Osteoblast (primary cell): ENCODE results near the gene MPST. TPM values are rescaled to one million over a fixed set of nuclear protein-coding genes. Genes with fewer than 3 reads are reported as not detected.

Experiments used
- DNase-seq: peaks from one replicate; pipeline ENCODE4 v3.0.0; 2011; ENCODE audit warnings: low spot score, mixed read lengths; ENCODE audit not compliant: insufficient read length; ENCODE audit errors: missing footprints
- H2AFZ ChIP-seq: 2 replicates; pipeline ENCODE4 v1.6.0; 2011; ENCODE audit warnings: mild to moderate bottlenecking, low read length
- H3K27ac ChIP-seq: 2 replicates; pipeline ENCODE4 v1.5.1; 2011; ENCODE audit warnings: mild to moderate bottlenecking, low read depth, low read length, moderate library complexity
- H3K27me3 ChIP-seq: 2 replicates; pipeline ENCODE4 v1.6.0; 2012; ENCODE audit warnings: mild to moderate bottlenecking, control low read depth, inconsistent platforms, low read length, moderate library complexity; ENCODE audit not compliant: insufficient read depth
- H3K36me3 ChIP-seq: 2 replicates; pipeline ENCODE4 v1.5.1; 2011; ENCODE audit warnings: mild to moderate bottlenecking, low read length, control low read depth, moderate library complexity; ENCODE audit not compliant: insufficient read depth
- H3K4me1 ChIP-seq: 2 replicates; pipeline ENCODE4 v1.5.1; 2011; ENCODE audit warnings: mild to moderate bottlenecking, low read length, control low read depth, moderate library complexity; ENCODE audit not compliant: insufficient read depth
- H3K4me2 ChIP-seq: 2 replicates; pipeline ENCODE4 v1.6.0; 2011; ENCODE audit warnings: mild to moderate bottlenecking, low read length; ENCODE audit not compliant: insufficient read depth
- H3K4me3 ChIP-seq: fragments of 200-600 bp; sonication (generic); 3 replicates; pipeline ENCODE4 v1.5.1; 2012; ENCODE audit warnings: mild to moderate bottlenecking, low read length, inconsistent platforms; ENCODE audit not compliant: insufficient read depth
- H3K79me2 ChIP-seq: 2 replicates; pipeline ENCODE4 v1.6.0; 2012; ENCODE audit warnings: mild to moderate bottlenecking, low read length, control low read depth, inconsistent platforms; ENCODE audit not compliant: insufficient read depth
- H3K9me3 ChIP-seq: 2 replicates; pipeline ENCODE4 v1.5.1; 2011; ENCODE audit warnings: low read depth, low read length, control low read depth
- H4K20me1 ChIP-seq: 2 replicates; pipeline ENCODE4 v1.6.0; 2012; ENCODE audit warnings: mild to moderate bottlenecking, low read length, control low read depth; ENCODE audit not compliant: insufficient read depth
- CTCF ChIP-seq: IDR thresholded peaks from 2 replicates; pipeline ENCODE4 v1.5.1; 2011; ENCODE audit warnings: mild to moderate bottlenecking, low read depth, low read length, moderate library complexity; ENCODE audit errors: extremely low read depth
- total RNA-seq: library from RNA; depleted of rRNA; stranded (reverse); fragments of >200 nt; gene quantifications from 2 replicates; pipeline ENCODE4 v1.2.3, GENCODE V29; 2012

The MPST gene
- total RNA-seq, 1 donor: 91.6 TPM

- peaks cover 9% of the 10 kb centered on the region for H3K36me3 ChIP-seq
- H3K4me3 ChIP-seq: no peak overlapping the region
- H4K20me1 ChIP-seq: no peaks in the 10 kb centered on the region
- no peak overlapping the region for H3K27ac ChIP-seq
- no peak overlapping the region for H3K4me2 ChIP-seq
- no peaks in the 10 kb centered on the region for H3K27me3 ChIP-seq
- no peak overlapping the region for H2AFZ ChIP-seq
- H3K9me3 ChIP-seq: no peaks in the 10 kb centered on the region
- DNase-seq: peak; percentile 56
- no peaks in the 10 kb centered on the region for H3K4me1 ChIP-seq
- no peak for TF ChIP-seq CTCF
- H3K79me2 ChIP-seq: no peaks in the 10 kb centered on the region
These were observed 39.6 kb downstream of the MPST start for GRCh38 chr22:37058917-37059701.

GRCh38 chr22:37059876-37060449 lies 40.4 kb downstream of the MPST start:
- Histone ChIP-seq H4K20me1 (no peaks in the 10 kb centered on the region), H3K79me2 (no peaks in the 10 kb centered on the region), H3K4me2 (no peak overlapping the region), H2AFZ (no peak overlapping the region), H3K27me3 (no peaks in the 10 kb centered on the region), H3K9me3 (no peaks in the 10 kb centered on the region), H3K4me3 (no peak overlapping the region), H3K36me3 (peaks cover 5% of the 10 kb centered on the region), H3K4me1 (no peaks in the 10 kb centered on the region), H3K27ac (no peak overlapping the region)
- TF ChIP-seq CTCF: no peak
- DNase-seq: no peak

GRCh38 chr22:37060801-37061610 lies 41.5 kb downstream of the MPST start:
- H3K79me2 ChIP-seq: no peaks in the 10 kb centered on the region
- H3K4me1 ChIP-seq: no peaks in the 10 kb centered on the region
- H4K20me1 ChIP-seq: no peaks in the 10 kb centered on the region
- H3K9me3 ChIP-seq: no peaks in the 10 kb centered on the region
- no peak overlapping the region for H3K4me3 ChIP-seq
- H3K36me3 ChIP-seq: no peaks in the 10 kb centered on the region
- H3K4me2 ChIP-seq: no peak overlapping the region
- TF ChIP-seq CTCF: no peak
- H3K27ac ChIP-seq: no peak overlapping the region
- no peak overlapping the region for H2AFZ ChIP-seq
- H3K27me3 ChIP-seq: no peaks in the 10 kb centered on the region
- DNase-seq: no peak
